WI38 (cell line): ENCODE data around the gene MLC1.

ENCODE experiments used
- H3K4me3 ChIP-seq: 2 replicates; pipeline ENCODE4 v1.5.1; 2011; ENCODE audit warnings: low read depth, mild to moderate bottlenecking, control low read depth, low read length
- TF ChIP-seq, protein P1 (sequence below): IDR thresholded peaks from 2 replicates; pipeline ENCODE4 v1.5.1; 2012; ENCODE audit warnings: low read depth, mild to moderate bottlenecking, control low read depth, low read length

MLC1 gene

DNA sequence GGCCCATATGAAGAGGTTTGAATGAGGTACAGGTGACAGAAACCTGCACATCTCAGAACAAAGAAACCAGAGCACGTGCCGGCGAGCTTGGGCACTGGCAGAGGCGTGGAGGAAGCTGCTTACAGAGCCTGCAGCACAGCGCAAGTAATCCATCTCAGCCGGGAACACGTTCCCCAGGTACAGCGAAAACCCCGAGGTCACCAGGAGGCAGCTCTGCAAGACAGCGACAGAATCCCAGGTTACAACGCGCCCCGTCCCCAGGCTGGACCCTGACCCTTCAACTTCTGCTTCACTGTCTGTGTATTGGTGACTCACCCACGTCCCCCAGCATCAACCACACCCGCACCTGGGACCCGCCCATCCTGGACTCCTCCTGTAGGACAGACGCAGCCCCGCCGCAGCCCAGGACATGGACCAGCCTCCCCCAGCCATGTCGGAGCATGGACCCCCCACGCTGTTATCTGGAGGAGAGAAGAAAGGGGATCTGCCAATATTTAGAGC is 2.2 kb downstream of the MLC1 start:
- TF ChIP-seq, protein P1, sequence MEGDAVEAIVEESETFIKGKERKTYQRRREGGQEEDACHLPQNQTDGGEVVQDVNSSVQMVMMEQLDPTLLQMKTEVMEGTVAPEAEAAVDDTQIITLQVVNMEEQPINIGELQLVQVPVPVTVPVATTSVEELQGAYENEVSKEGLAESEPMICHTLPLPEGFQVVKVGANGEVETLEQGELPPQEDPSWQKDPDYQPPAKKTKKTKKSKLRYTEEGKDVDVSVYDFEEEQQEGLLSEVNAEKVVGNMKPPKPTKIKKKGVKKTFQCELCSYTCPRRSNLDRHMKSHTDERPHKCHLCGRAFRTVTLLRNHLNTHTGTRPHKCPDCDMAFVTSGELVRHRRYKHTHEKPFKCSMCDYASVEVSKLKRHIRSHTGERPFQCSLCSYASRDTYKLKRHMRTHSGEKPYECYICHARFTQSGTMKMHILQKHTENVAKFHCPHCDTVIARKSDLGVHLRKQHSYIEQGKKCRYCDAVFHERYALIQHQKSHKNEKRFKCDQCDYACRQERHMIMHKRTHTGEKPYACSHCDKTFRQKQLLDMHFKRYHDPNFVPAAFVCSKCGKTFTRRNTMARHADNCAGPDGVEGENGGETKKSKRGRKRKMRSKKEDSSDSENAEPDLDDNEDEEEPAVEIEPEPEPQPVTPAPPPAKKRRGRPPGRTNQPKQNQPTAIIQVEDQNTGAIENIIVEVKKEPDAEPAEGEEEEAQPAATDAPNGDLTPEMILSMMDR, result no peak
- H3K4me3 ChIP-seq, result no peak overlapping the region

DNA sequence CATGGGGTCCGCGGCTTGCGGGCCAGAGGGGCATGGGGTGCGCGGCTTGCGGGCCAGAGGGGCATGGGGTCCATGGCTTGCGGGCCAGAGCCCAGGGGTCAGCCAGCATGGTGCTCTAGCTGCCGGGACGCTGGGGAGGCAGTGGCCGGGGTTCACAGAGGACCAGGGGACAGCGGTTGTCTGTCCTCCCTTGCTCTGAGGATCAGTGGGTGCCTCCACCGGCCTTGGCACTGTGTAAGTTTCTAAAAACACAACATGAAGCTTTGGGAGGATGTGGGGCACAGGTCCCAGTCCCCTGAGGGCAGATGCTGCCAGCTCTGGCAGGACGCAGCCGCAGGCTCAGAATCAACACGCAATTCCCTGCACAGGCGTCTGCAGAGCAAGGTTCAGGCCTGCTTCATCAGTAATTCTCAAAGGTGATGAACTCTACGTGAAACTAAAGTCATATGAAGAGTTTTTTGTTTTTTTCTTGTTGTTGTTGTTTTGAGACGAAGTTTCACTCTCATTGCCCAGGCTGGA is 3.0 kb downstream of the MLC1 start:
- TF ChIP-seq, protein P1, result no peak
- H3K4me3 ChIP-seq, result no peak overlapping the region

DNA sequence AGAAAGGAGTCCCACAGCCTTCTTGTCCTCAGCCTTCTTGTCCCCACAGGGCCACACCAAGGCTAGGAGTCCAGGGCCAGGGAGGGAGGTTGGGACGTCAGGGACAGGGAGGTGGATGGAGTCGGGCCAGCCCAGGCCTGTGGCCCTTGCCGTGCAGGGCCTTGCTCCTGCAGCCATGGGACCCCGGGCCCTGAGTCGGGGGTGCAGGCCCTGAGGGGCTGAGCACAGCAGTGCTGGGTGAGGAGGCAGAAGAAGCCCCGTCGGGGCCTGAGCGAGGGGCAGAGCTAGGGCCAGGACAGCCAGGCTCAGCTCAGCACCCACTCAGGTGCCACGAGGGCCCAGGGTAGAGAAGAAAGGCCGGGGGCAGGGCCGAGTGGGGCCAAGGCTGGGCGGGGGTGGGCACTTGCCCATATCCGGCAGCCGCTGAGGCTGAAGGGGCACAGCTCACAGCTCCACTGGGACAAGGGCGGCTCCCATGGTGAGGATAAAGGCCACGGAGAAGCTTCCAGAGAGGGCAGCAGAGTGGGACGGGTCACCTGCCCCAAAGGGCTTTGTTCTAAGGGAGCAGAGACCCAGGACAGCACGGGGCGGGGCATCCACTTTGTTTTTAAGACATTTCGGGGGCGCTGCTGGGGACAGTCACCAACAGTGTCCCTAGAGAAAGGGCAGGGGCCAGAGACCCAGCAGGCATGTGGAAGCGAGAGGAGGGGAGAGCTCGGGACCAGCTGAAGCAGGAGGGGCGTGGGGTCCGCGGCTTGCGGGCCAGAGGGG is 3.6 kb downstream of the MLC1 start:
- H3K4me3 ChIP-seq, result no peak overlapping the region
- TF ChIP-seq, protein P1, result no peak

DNA sequence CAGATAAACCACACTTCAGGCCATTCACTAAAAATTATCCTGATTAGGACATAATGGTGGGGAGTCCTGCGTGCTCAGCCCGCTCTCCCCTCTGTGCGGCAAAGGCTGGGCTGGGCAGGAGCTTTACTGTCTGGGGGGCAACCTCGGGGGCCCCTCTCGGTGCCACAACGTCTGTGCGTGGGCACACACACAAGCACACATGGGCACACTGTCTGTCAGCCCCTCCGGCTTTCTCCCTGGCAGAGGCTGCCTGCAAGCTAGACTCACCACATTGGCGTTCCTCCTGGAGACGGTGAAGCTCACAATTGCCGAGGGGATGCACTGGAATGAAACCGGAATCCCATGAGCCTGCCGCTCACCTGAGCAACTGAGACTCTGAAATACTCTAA is 5.2 kb downstream of the MLC1 start:
- H3K4me3 ChIP-seq, result no peak overlapping the region
- TF ChIP-seq, protein P1, result no peak

DNA sequence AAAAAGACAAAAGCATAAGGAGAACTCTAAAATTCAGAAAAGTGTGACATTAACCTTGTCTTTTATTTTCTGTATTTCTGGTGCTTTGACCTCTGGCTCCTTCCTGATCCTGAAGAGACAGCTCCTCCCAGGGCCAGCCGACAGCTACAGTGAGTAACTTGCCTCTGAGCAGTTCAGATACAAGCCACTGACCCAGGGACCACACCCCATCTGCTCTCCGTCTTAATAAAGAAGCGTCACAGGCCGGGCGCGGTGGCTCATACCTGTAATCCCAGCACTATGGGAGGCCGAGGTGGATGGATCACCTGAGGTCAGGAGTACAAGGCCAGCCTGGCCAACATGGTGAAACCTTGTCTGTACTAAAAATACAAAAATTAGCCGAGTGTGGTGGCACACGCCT is 6.5 kb downstream of the MLC1 start:
- no peak overlapping the region for H3K4me3 ChIP-seq

DNA sequence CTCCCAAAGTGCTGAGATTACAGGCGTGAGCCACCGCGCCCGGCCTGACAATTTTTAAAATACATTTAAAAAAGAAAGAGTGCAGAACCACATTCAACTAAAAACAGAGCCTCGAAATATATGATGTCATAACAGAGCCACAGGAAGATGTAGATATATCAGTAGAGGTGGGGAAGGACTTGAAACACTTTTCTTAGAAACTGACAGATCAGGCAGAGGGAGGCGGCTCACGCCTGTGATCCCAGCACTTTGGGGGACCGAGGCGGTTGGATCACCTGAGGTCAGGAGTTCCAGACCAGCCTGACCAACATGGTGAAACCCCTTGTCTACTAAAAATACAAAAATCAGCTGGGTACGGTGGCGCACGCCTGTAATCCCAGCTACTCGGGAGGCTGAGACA is 7.0 kb downstream of the MLC1 start:
- no peak overlapping the region for H3K4me3 ChIP-seq
- TF ChIP-seq, protein P1, result no peak

More for the DNA sequence above, 6.5 kb downstream of the MLC1 start:
- TF ChIP-seq, protein P1, result no peak
